WTC11 (cell line): ENCODE results near the gene UCK1. TPM values are rescaled to one million over a fixed set of nuclear protein-coding genes. Genes with fewer than 3 reads are reported as not detected.

ENCODE experiments used
- ATAC-seq: fragments of 200-7000 bp; cut with Tn5 transposase; 2 replicates; pipeline ENCODE4 v1.10.0; 2021; ENCODE audit warnings: mild to moderate bottlenecking, moderate library complexity
- CTCF ChIA-PET: fragments of 300-600 bp; sonication (Branson Sonifier 250); formaldehyde crosslinking; loops from one replicate; lab custom pipeline; 2021; ENCODE audit warnings: antibody characterized with exemption; lab: Charles Lee
- POLR2A ChIA-PET: fragments of 350-600 bp; sonication (Branson Sonifier 250); formaldehyde crosslinking; loops from one replicate; lab custom pipeline; 2021; ENCODE audit warnings: antibody characterized with exemption; lab: Charles Lee
- DNase-seq: peaks from one replicate; pipeline ENCODE4 v3.0.0; 2021; ENCODE audit warnings: low spot score
- H3K27ac Mint-ChIP-seq: 2 replicates; pipeline ENCODE4 v1.8.0; 2021; ENCODE audit warnings: mixed read lengths
- H3K27me3 Mint-ChIP-seq: 2 replicates; pipeline ENCODE4 v1.8.0; 2021; ENCODE audit warnings: low read depth, mild to moderate bottlenecking, moderate library complexity, mixed read lengths
- H3K36me3 Mint-ChIP-seq: 2 replicates; pipeline ENCODE4 v1.8.0; 2021; ENCODE audit warnings: mixed read lengths
- H3K4me1 Mint-ChIP-seq: 2 replicates; pipeline ENCODE4 v1.8.0; 2022; ENCODE audit warnings: mixed read lengths
- H3K4me3 Mint-ChIP-seq: 2 replicates; pipeline ENCODE4 v1.8.0; 2021; ENCODE audit warnings: mild to moderate bottlenecking, moderate library complexity, mixed read lengths
- H3K9me3 Mint-ChIP-seq: 2 replicates; pipeline ENCODE4 v1.8.0; 2021; ENCODE audit warnings: mixed read lengths
- ARID4B ChIP-seq: sonication (generic); formaldehyde crosslinking; IDR thresholded peaks from 2 replicates; pipeline ENCODE4 v1.8.0; 2023; ENCODE audit warnings: missing genetic modification reagents, mild to moderate bottlenecking, borderline replicate concordance
- CBFB ChIP-seq: sonication (generic); formaldehyde crosslinking; IDR thresholded peaks from 2 replicates; pipeline ENCODE4 v1.8.1; 2022; ENCODE audit warnings: mild to moderate bottlenecking, low read depth, missing genetic modification reagents
- CREM ChIP-seq: sonication (generic); formaldehyde crosslinking; IDR thresholded peaks from 2 replicates; pipeline ENCODE4 v1.8.1; 2022; ENCODE audit warnings: mild to moderate bottlenecking, missing genetic modification reagents, moderate library complexity
- ELF4 ChIP-seq: sonication (generic); formaldehyde crosslinking; IDR thresholded peaks from 2 replicates; pipeline ENCODE4 v1.8.1; 2022; ENCODE audit warnings: low read depth, mild to moderate bottlenecking, moderate library complexity, missing genetic modification reagents
- GABPB1 ChIP-seq: sonication (generic); formaldehyde crosslinking; IDR thresholded peaks from 2 replicates; pipeline ENCODE4 v1.8.1; 2023; ENCODE audit warnings: mild to moderate bottlenecking, missing genetic modification reagents
- JAZF1 ChIP-seq: fragments of 250-450 bp; sonication (Bioruptor Pico); IDR thresholded peaks from 2 replicates; pipeline ENCODE4 v1.9.0; 2021; ENCODE audit warnings: moderate library complexity, mild to moderate bottlenecking, inconsistent platforms
- JUN ChIP-seq: sonication (generic); formaldehyde crosslinking; IDR thresholded peaks from 2 replicates; pipeline ENCODE4 v1.8.0; 2023; ENCODE audit warnings: mild to moderate bottlenecking, missing genetic modification reagents
- MLX ChIP-seq: sonication (generic); formaldehyde crosslinking; IDR thresholded peaks from 2 replicates; pipeline ENCODE4 v1.8.1; 2023; ENCODE audit warnings: mild to moderate bottlenecking, missing genetic modification reagents, moderate library complexity
- NFE2L1 ChIP-seq: sonication (generic); formaldehyde crosslinking; IDR thresholded peaks from 2 replicates; pipeline ENCODE4 v1.8.1; 2023; ENCODE audit warnings: missing genetic modification reagents
- NR1H2 ChIP-seq: sonication (generic); formaldehyde crosslinking; IDR thresholded peaks from 2 replicates; pipeline ENCODE4 v1.9.0; 2021; ENCODE audit warnings: mild to moderate bottlenecking, moderate library complexity, missing genetic modification reagents
- RELA ChIP-seq: sonication (generic); formaldehyde crosslinking; IDR thresholded peaks from 2 replicates; pipeline ENCODE4 v1.8.1; 2022; ENCODE audit warnings: missing genetic modification reagents, mild to moderate bottlenecking, borderline replicate concordance
- TCF7 ChIP-seq: sonication (generic); formaldehyde crosslinking; IDR thresholded peaks from 2 replicates; pipeline ENCODE4 v1.8.0; 2022; ENCODE audit warnings: mild to moderate bottlenecking, low read depth, missing genetic modification reagents, moderate library complexity
- TEAD1 ChIP-seq: sonication (generic); formaldehyde crosslinking; IDR thresholded peaks from 2 replicates; pipeline ENCODE4 v1.8.0; 2022; ENCODE audit warnings: mild to moderate bottlenecking, missing genetic modification reagents
- ZNF232 ChIP-seq: sonication (generic); formaldehyde crosslinking; IDR thresholded peaks from 2 replicates; pipeline ENCODE4 v1.8.0; 2022; ENCODE audit warnings: mild to moderate bottlenecking, missing genetic modification reagents
- ZNF416 ChIP-seq: fragments of 250-450 bp; sonication (Bioruptor Pico); IDR thresholded peaks from 2 replicates; pipeline ENCODE4 v1.9.0; 2021; ENCODE audit warnings: mild to moderate bottlenecking, inconsistent platforms
- total RNA-seq: library from RNA; stranded (reverse); gene quantifications from 3 replicates; pipeline ENCODE4 v1.2.3, GENCODE V29; 2021
- TF ChIP-seq, protein P1 (sequence below): fragments of 250-450 bp; sonication (Bioruptor Pico); IDR thresholded peaks from 2 replicates; pipeline ENCODE4 v1.9.0; 2021; ENCODE audit warnings: moderate library complexity, mild to moderate bottlenecking, inconsistent platforms, borderline replicate concordance
- TF ChIP-seq, protein P2 (sequence below): sonication (generic); formaldehyde crosslinking; IDR thresholded peaks from 2 replicates; pipeline ENCODE4 v1.8.1; 2022; ENCODE audit warnings: low read depth, mild to moderate bottlenecking, moderate library complexity, missing genetic modification reagents, borderline replicate concordance
- TF ChIP-seq, protein P3 (sequence below): fragments of 250-450 bp; sonication (Bioruptor Pico); IDR thresholded peaks from 2 replicates; pipeline ENCODE4 v1.9.0; 2021; ENCODE audit warnings: mild to moderate bottlenecking

Gene UCK1
- total RNA-seq, 1 experiment from 2014 or later = 29.6 TPM

- POLR2A ChIA-PET = no interaction called here
- CTCF ChIA-PET = no interaction called here
- Mint-ChIP-seq H3K4me3 (no peak overlapping the region), H3K27me3 (no peaks in the 10 kb centered on the region), H3K36me3 (peaks cover 98% of the 10 kb centered on the region), H3K27ac (no peak overlapping the region), H3K9me3 (no peaks in the 10 kb centered on the region), H3K4me1 (no peaks in the 10 kb centered on the region)
- ATAC-seq (no peak), DNase-seq (no peak)
- TF ChIP-seq JUN (CRISPR knock-in tag) = no peak
- TF ChIP-seq NR1H2 = no peak
- no peak for TF ChIP-seq ARID4B (CRISPR knock-in tag)
- TF ChIP-seq ZNF416 (CRISPR knock-in tag) = no peak
- no peak for TF ChIP-seq MLX (CRISPR knock-in tag)
- no peak for TF ChIP-seq GABPB1 (CRISPR knock-in tag)
- TF ChIP-seq, protein P1, sequence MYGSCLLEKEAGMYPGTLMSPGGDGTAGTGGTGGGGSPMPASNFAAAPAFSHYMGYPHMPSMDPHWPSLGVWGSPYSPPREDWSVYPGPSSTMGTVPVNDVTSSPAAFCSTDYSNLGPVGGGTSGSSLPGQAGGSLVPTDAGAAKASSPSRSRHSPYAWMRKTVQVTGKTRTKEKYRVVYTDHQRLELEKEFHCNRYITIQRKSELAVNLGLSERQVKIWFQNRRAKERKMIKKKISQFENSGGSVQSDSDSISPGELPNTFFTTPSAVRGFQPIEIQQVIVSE (CRISPR knock-in tag) = no peak
- no peak for TF ChIP-seq CREM
- no peak for TF ChIP-seq CBFB (CRISPR knock-in tag)
- TF ChIP-seq NFE2L1 (CRISPR knock-in tag) = no peak
- no peak for TF ChIP-seq JAZF1 (CRISPR knock-in tag)
- no peak for TF ChIP-seq ZNF232
- TF ChIP-seq RELA = no peak
- TF ChIP-seq, protein P2, sequence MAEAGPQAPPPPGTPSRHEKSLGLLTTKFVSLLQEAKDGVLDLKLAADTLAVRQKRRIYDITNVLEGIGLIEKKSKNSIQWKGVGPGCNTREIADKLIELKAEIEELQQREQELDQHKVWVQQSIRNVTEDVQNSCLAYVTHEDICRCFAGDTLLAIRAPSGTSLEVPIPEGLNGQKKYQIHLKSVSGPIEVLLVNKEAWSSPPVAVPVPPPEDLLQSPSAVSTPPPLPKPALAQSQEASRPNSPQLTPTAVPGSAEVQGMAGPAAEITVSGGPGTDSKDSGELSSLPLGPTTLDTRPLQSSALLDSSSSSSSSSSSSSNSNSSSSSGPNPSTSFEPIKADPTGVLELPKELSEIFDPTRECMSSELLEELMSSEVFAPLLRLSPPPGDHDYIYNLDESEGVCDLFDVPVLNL = no peak
- TF ChIP-seq ELF4 (CRISPR knock-in tag) = no peak
- no peak for TF ChIP-seq TCF7 (CRISPR knock-in tag)
Measured at GRCh38 chr9:131491001-131491710, 39.9 kb downstream of the UCK1 start.

DNA sequence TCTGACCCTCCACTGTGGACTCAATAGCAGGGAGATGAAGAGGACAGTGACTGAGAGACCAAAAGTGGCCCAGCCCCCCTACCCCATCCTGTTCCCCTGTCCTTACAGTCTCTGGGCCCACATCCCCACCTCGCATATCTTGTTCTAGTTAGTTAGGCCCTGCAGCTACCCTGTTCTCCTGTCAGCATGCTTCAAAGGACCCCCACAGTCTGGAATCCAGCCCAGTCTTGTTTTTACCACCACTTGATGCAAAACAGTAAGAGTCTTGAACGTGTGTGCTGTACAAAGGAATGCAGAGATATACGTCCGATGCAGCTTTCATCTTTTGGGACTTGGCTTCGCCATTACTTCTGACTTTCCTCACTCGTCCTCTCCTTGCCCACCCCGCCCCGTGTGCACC lies 40.5 kb downstream of the UCK1 start:
- Mint-ChIP-seq H3K36me3 (peaks cover 98% of the 10 kb centered on the region), H3K9me3 (no peaks in the 10 kb centered on the region), H3K27me3 (no peaks in the 10 kb centered on the region), H3K4me1 (no peaks in the 10 kb centered on the region), H3K4me3 (no peak overlapping the region), H3K27ac (no peak overlapping the region)
- ChIA-PET CTCF (no interaction called here), POLR2A (no interaction called here)
- ATAC-seq (no peak), DNase-seq (no peak)
- TF ChIP-seq TEAD1 (CRISPR knock-in tag) (no peak), TCF7 (CRISPR knock-in tag) (no peak)
- TF ChIP-seq, protein P3, sequence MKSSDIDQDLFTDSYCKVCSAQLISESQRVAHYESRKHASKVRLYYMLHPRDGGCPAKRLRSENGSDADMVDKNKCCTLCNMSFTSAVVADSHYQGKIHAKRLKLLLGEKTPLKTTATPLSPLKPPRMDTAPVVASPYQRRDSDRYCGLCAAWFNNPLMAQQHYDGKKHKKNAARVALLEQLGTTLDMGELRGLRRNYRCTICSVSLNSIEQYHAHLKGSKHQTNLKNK (CRISPR knock-in tag) = no peak
- TF ChIP-seq, protein P1 (CRISPR knock-in tag) = no peak
